22Rv1 (cell line): Measurements from ENCODE around the gene RIOX2.

Source experiments
- CTCF ChIP-seq: fragments of 450-650 bp; IDR thresholded peaks from 2 replicates; pipeline ENCODE4 v1.5.1; 2017; ENCODE audit warnings: mild to moderate bottlenecking
- ZFX ChIP-seq: fragments of 450-650 bp; IDR thresholded peaks from 2 replicates; pipeline ENCODE4 v1.6.1; 2017; ENCODE audit warnings: antibody characterized with exemption, borderline replicate concordance

- no peak for TF ChIP-seq CTCF
- TF ChIP-seq ZFX = no peak
Measured at GRCh38 chr3:98010194-98010882, 38.1 kb upstream of the RIOX2 start.
